A673 (cell line): ENCODE measurements around the gene GIGYF2.

Source experiments
- CTCF ChIP-seq: fragments of 300-800, 200-600 bp; sonication (generic); conservative IDR thresholded peaks from 2 replicates; pipeline ENCODE4 v1.5.1; 2017; ENCODE audit warnings: low read depth, mild to moderate bottlenecking, antibody characterized with exemption, low read length, moderate library complexity, mixed read lengths
- EZH2 ChIP-seq: fragments of 200-600 bp; sonication (generic); IDR thresholded peaks from 2 replicates; pipeline ENCODE4 v1.6.1; 2017; ENCODE audit warnings: borderline replicate concordance, low read depth, mild to moderate bottlenecking, mixed read lengths, antibody characterized with exemption, low read length; ENCODE audit not compliant: poor library complexity, severe bottlenecking

DNA sequence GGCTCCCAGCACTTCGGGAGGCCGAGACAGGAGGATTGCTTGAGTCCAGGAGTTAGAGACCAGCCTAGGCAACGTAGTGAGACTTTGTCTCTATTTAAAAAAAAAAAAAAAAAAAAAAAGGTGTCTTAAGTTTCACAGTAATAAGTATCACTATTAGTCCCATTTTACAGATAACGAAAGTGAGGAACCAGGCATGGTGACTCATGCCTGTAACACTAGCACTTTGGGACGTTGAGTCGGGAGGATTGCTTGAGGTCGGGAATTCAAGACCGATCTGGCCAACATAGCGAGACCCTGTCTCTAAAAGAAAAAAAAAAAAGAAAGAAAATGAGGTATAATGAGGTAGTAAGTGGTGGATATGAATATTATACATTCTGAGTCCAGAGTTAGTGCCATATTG is 76.7 kb downstream of the GIGYF2 start:
- no peak for TF ChIP-seq EZH2
- TF ChIP-seq CTCF, result no peak
